K562 (cell line): ENCODE data around the gene NPAS3. TPM values are rescaled to one million over a fixed set of nuclear protein-coding genes. Genes with fewer than 3 reads are reported as not detected.

Experiments
- ATAC-seq: fragments of 200-7000 bp; cut with Tn5 transposase; 3 replicates; pipeline ENCODE4 v1.9.1; 2020; ENCODE audit warnings: moderate library complexity
- BruUV-seq: library from RNA; stranded (reverse); fragments of 400-500 nt; replicated peaks from 2 replicates; lab custom pipeline; 2021; lab: Mats Ljungman, UMichigan
- CTCF ChIA-PET: fragments of 300-600 bp; formaldehyde crosslinking; extraction: SDS; loops from one replicate; lab custom pipeline; 2021; ENCODE audit warnings: low intra/inter-chr PET ratio; lab: Yijun Ruan, JAX
- POLR2A ChIA-PET: fragments of 300-600, 350-650 bp; sonication (Branson Sonifier 250); formaldehyde crosslinking; extraction: SDS; loops from one replicate; lab custom pipeline; 2021; ENCODE audit warnings: antibody characterized with exemption, inconsistent platforms; lab: Yijun Ruan, JAX
- DNase-seq, 4 experiments: peaks; one replicate each; pipeline versions ENCODE4 v3.0.0 to v3.0.0-alpha.2; 2011 to 2018; ENCODE audit warnings: low spot score in 3 of 4, mixed read lengths in 3 of 4; ENCODE audit errors: extremely low read depth in 1 of 4
- FAIRE-seq: peaks from 2 replicates; lab custom pipeline; 2011; peaks lifted over from hg19 to GRCh38; lab: Jason Lieb, UNC
- H2AFZ ChIP-seq: 2 replicates; pipeline ENCODE4 v1.6.0; 2011; ENCODE audit warnings: low read depth, low read length, control low read depth, inconsistent platforms
- H3K27ac ChIP-seq: fragments of 200-600 bp; 3 replicates; pipeline ENCODE4 v1.8.0; 2011; ENCODE audit warnings: low read depth, mild to moderate bottlenecking, control low read depth, inconsistent platforms, low read length, moderate library complexity, mixed read lengths; ENCODE audit errors: extremely low read depth
- H3K27me3 ChIP-seq, 2 experiments: fragments of 300-600 bp in 1 of 2; 2 replicates in 1 of 2; 3 replicates in 1 of 2; pipeline versions ENCODE4 v1.6.0 to v1.8.0; 2011; ENCODE audit warnings: inconsistent platforms in 2 of 2, low read length in 2 of 2, mild to moderate bottlenecking in 1 of 2, mixed read lengths in 1 of 2, moderate library complexity in 1 of 2; ENCODE audit not compliant: control insufficient read depth in 2 of 2, insufficient read depth in 2 of 2
- H3K36me3 ChIP-seq: fragments of 300-600 bp; 3 replicates; pipeline ENCODE4 v1.8.0; 2011; ENCODE audit warnings: mild to moderate bottlenecking, low read length, inconsistent platforms; ENCODE audit not compliant: control insufficient read depth, insufficient read depth
- H3K4me1 ChIP-seq, 2 experiments: fragments of 200-600 bp in 1 of 2; replicated peaks in 1 of 2; 2 replicates in 1 of 2; 3 replicates in 1 of 2; pipeline versions ENCODE4 v1.5.1 to v1.8.0; 2011; ENCODE audit warnings: inconsistent platforms in 2 of 2, low read length in 2 of 2, mild to moderate bottlenecking in 1 of 2, mixed read lengths in 1 of 2, moderate library complexity in 1 of 2; ENCODE audit not compliant: control insufficient read depth in 2 of 2, insufficient read depth in 2 of 2
- H3K4me2 ChIP-seq: 2 replicates; pipeline ENCODE4 v1.6.1; 2011; ENCODE audit warnings: low read length, control low read depth, inconsistent platforms, mixed read lengths; ENCODE audit not compliant: insufficient read depth
- H3K4me3 ChIP-seq: fragments of 200-600 bp; sonication (generic), shearing (Covaris generic); 2 replicates; pipeline ENCODE4 v1.5.1; 2016; ENCODE audit warnings: control low read depth, inconsistent platforms
- H3K79me2 ChIP-seq: fragments of 200-600 bp; 3 replicates; pipeline ENCODE4 v1.8.0; 2011; ENCODE audit warnings: low read length, inconsistent platforms; ENCODE audit not compliant: control insufficient read depth, insufficient read depth
- H3K9ac ChIP-seq, 2 experiments: 2 replicates each; pipeline versions ENCODE4 v1.6.0 to v1.6.1; 2011; ENCODE audit warnings: low read depth in 2 of 2, low read length in 2 of 2, control low read depth in 1 of 2, inconsistent platforms in 1 of 2, mild to moderate bottlenecking in 1 of 2, mixed read lengths in 1 of 2; ENCODE audit not compliant: insufficient read depth in 1 of 2
- H3K9me1 ChIP-seq: one replicate; pipeline ENCODE4 v1.6.0; 2011; ENCODE audit warnings: inconsistent platforms, mild to moderate bottlenecking, low read length, moderate library complexity; ENCODE audit not compliant: control insufficient read depth, insufficient read depth
- H3K9me3 ChIP-seq: replicated peaks from 2 replicates; pipeline ENCODE4 v1.5.1; 2011; ENCODE audit warnings: low read depth, low read length, inconsistent platforms; ENCODE audit not compliant: control insufficient read depth, insufficient read depth
- H4K20me1 ChIP-seq: replicated peaks from 2 replicates; pipeline ENCODE4 v1.6.1; 2011; ENCODE audit warnings: low read length, inconsistent platforms, mixed read lengths; ENCODE audit not compliant: control insufficient read depth, insufficient read depth
- ARID3A ChIP-seq: IDR thresholded peaks from 2 replicates; pipeline ENCODE4 v1.6.1; 2012; ENCODE audit warnings: low read depth, low read length, improper control_type of control experiment, borderline replicate concordance
- BHLHE40 ChIP-seq: IDR thresholded peaks from 2 replicates; pipeline ENCODE4 v1.6.1; 2011; ENCODE audit warnings: low read length, improper control_type of control experiment
- FOXM1 ChIP-seq, 2 experiments: fragments of 450-650 bp in 1 of 2; sonication (generic) in 1 of 2; formaldehyde crosslinking in 1 of 2; IDR thresholded peaks; 2 replicates each; pipeline versions ENCODE4 v1.6.1 to v1.9.0; 2017 to 2022; ENCODE audit warnings: low read depth in 2 of 2, mild to moderate bottlenecking in 2 of 2, missing genetic modification reagents in 1 of 2, moderate library complexity in 1 of 2
- ILF3 ChIP-seq: fragments of 450-650 bp; IDR thresholded peaks from 2 replicates; pipeline ENCODE4 v1.6.1; 2018; ENCODE audit warnings: antibody characterized with exemption, mild to moderate bottlenecking, moderate library complexity, borderline replicate concordance
- MAX ChIP-seq: sonication (generic); formaldehyde crosslinking; IDR thresholded peaks from 2 replicates; pipeline ENCODE4 v1.9.0; 2022; ENCODE audit warnings: mild to moderate bottlenecking, missing genetic modification reagents
- MTA3 ChIP-seq: fragments of 450-650 bp; formaldehyde crosslinking; IDR thresholded peaks from 2 replicates; pipeline ENCODE4 v1.6.1; 2017; ENCODE audit warnings: mild to moderate bottlenecking, borderline replicate concordance
- NKRF ChIP-seq: fragments of 450-650 bp; IDR thresholded peaks from 2 replicates; pipeline ENCODE4 v1.6.1; 2016; ENCODE audit warnings: borderline replicate concordance
- RBM34 ChIP-seq: fragments of 200-400 bp; formaldehyde crosslinking; IDR thresholded peaks from 2 replicates; pipeline ENCODE4 v1.6.1; 2018; ENCODE audit warnings: low read length, borderline replicate concordance; ENCODE audit not compliant: insufficient read depth
- SNRNP70 ChIP-seq: fragments of 200-400 bp; formaldehyde crosslinking; optimal IDR thresholded peaks from 2 replicates; pipeline ENCODE3; 2017; ENCODE audit warnings: low read depth, low read length
- TEAD2 ChIP-seq: fragments of 450-650 bp; IDR thresholded peaks from 2 replicates; pipeline ENCODE4 v1.6.1; 2016; ENCODE audit warnings: missing genetic modification characterization, control low read depth, missing compliant biosample characterization
- VEZF1 ChIP-seq: fragments of 200-800 bp; sonication (Bioruptor generic); IDR thresholded peaks from 2 replicates; pipeline ENCODE4 v1.6.1; 2017; ENCODE audit warnings: missing genetic modification characterization, missing compliant biosample characterization
- ZMIZ1 ChIP-seq, 2 experiments: fragments of 150-350 bp in 1 of 2; IDR thresholded peaks; 2 replicates each; pipeline ENCODE4 v1.6.1; 2012 to 2016; ENCODE audit warnings: low read depth in 2 of 2, low read length in 2 of 2, mild to moderate bottlenecking in 1 of 2, moderate library complexity in 1 of 2
- ZNF584 ChIP-seq: fragments of 200-800 bp; sonication (Bioruptor generic); IDR thresholded peaks from 2 replicates; pipeline ENCODE4 v1.6.1; 2016; ENCODE audit warnings: low read depth, mild to moderate bottlenecking, missing genetic modification characterization, missing compliant biosample characterization
- WGBS: fragments of 100-300 bp; shearing (Covaris generic); methylation state at CpG from one replicate; pipeline ENCODE4 v1.1.6; 2016; ENCODE audit warnings: low coverage, mixed read lengths; ENCODE audit not compliant: insufficient coverage; ENCODE audit errors: missing lambda C conversion rate; 5-methylcytosine and 5-hydroxymethylcytosine counted together
- in situ Hi-C: fragments of 300-500 bp; cut with MboI; formaldehyde crosslinking; loops from 4 replicates; pipeline ENCODE4 v1.15.0; 2018; ENCODE audit warnings: inconsistent platforms, mixed read lengths
- intact Hi-C: fragments of 100-400 bp; cut with micrococcal nuclease; formaldehyde crosslinking; loops from 2 replicates; pipeline ENCODE4 v1.14.2; 2022
- polyA plus RNA-seq, 8 experiments: library from polyadenylated mRNA; depleted of rRNA in 4 of 8; stranded (reverse) in 5 of 8; unstranded in 3 of 8; fragments of >200 nt; fragmentation: Nextera tagmentation in 2 of 8; fragmentation: Illumina TruSeq in 1 of 8; extraction: Ambion mirVana in 2 of 8; extraction: Trizol in 1 of 8; gene quantifications; 2 replicates each; pipeline versions ENCODE4 v1.2.1 to v1.2.3, GENCODE V29; 2011 to 2014; ENCODE audit warnings: inconsistent platforms in 1 of 8, missing spikeins in 1 of 8
- total RNA-seq, 7 experiments: library from RNA; depleted of rRNA in 6 of 7; stranded (reverse); fragments of >200 nt in 6 of 7; fragmentation: Illumina TruSeq in 2 of 7; extraction: Trizol in 2 of 7; gene quantifications; 2 replicates each; pipeline versions ENCODE4 v1.2.1 to v1.2.3, GENCODE V29; 2011 to 2021; ENCODE audit warnings: low replicate concordance in 1 of 7

NPAS3 gene
- total and polyA plus RNA-seq, 9 of the 15 experiments (the other 6 are each of a cell fraction or from before 2014, with no cell fraction given): 0.04 TPM; not detected in 8

GRCh38 chr14:33477797-33478196 is 539.1 kb downstream of the NPAS3 start:
- no peak overlapping the region for H3K4me3 ChIP-seq
- ATAC-seq (no peak), FAIRE-seq (no peak), DNase-seq (no peak)
- ChIA-PET CTCF (no interaction called here), POLR2A (no interaction called here)
- H3K36me3 ChIP-seq: no peaks in the 10 kb centered on the region
- in situ Hi-C loops (no loop called here), intact Hi-C loops (no loop called here)
- H3K9me3 ChIP-seq: no peaks in the 10 kb centered on the region
- no peak overlapping the region for H3K9ac ChIP-seq
- H3K4me1 ChIP-seq: peaks cover 0 to 5% of the 10 kb centered on the region in 2 experiments; a peak in 2 of 5 replicates
- H4K20me1 ChIP-seq: no peaks in the 10 kb centered on the region
- no peaks in the 10 kb centered on the region for H3K79me2 ChIP-seq
- H3K9me1 ChIP-seq: no peaks in the 10 kb centered on the region
- BruUV-seq: no TSS peak
- H3K4me2 ChIP-seq: no peak overlapping the region
- H3K27ac ChIP-seq: no peak overlapping the region
- no peak overlapping the region for H2AFZ ChIP-seq
- 13% methylated on average over 3 of the region's 3 CpGs for WGBS
- no peaks in the 10 kb centered on the region for H3K27me3 ChIP-seq
- TF ChIP-seq ARID3A (no peak), MTA3 (no peak), TEAD2 (tag) (no peak), SNRNP70 (no peak), BHLHE40 (no peak), FOXM1 (IDR thresholded peaks at IDR 0.05; ENCODE audit: low read depth) (no peak), FOXM1 (CRISPR knock-in tag; IDR thresholded peaks at IDR 0.05; ENCODE audit: low read depth) (no peak), VEZF1 (CRISPR knock-in tag) (no peak), ZNF584 (CRISPR knock-in tag) (no peak), NKRF (no peak), RBM34 (no peak), MAX (CRISPR knock-in tag) (no peak), ILF3 (no peak), ZMIZ1 (IDR thresholded peaks at IDR 0.05; ENCODE audit: low read depth in 2 of 2, low read length in 2 of 2) (no peak)
